Raji (cell line): ENCODE measurements around the gene IRF5.
A peak's percentile ranks its signal among the peaks of the same experiment; 100 is the strongest.

Experiments used
- POLR2A ChIP-seq: IDR thresholded peaks from 2 replicates; pipeline ENCODE4 v1.6.1; 2011; ENCODE audit warnings: low read depth, low read length, control low read depth; ENCODE audit not compliant: insufficient read depth

IRF5 gene

DNA sequence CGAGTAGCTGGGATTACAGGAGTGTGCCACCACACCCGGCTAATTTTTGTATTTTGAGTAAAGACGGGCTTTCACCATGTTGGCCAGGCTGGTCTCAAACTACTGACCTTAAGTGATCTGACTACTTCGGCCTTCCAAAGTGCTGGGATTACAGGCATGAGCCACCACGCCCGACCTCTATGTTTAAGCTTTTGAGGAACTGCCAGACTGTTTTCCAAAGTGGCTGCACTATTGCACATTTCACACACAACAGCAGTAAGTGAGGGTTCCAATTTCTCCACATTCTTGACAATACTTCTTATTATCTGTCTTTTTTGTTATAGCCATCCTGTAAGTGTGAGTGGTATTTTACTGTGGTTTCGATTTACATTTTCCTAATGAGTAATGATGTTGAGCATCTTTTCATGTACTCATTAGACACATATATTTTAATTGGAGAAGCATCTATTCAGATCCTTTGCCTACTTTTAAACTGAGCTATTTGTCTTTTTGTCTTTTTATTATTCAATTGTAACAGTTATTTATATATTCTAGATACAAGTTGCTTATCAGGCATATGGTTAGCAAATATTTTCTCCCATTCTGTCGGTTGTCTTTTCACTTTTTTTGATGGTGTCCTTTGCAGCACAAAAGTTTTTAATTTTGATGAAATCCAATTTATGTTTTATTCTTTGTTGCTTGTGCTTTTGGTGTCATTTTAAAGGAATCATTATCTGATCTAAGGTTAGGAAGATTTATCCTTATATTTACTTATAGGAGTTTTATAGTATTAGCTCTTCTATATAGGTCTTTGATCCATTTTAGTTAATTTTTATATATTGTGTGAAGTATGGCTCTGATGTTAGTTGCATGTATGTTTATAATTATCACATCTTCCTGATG, 12.8 kb upstream of the IRF5 start:
- no peak for TF ChIP-seq POLR2A

DNA sequence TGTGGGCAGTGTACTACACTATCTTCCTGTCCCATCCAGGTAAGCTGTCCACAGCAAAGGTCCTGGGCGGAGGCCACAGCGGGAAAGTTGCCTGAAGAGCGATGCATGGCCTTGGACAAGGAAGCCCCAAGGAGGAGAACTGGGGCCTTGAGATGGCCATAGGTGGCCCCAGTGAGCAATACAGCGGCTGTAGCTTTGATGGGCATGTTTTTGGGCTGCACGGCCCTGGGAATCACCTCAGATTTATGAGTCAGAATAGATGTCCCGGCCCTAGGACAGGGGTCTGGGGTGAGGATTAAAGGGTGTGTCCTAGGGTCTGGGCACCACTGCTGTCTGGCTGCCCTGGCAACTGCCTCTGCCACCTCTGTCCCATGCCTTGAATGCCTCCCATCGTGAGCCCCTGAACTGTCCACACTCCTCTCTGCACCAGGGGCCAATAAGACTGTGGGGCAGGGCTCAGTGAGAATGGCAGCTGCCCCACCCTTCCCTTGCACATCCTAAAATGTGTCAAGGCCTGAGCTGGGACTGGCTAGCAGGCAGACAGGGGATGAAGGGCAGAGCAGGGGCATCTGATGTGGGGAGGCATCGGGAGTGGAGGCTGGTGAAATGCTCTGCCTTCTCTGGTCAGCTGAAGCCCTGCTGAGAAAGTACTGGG, 9.4 kb upstream of the IRF5 start:
- TF ChIP-seq POLR2A: no peak

DNA sequence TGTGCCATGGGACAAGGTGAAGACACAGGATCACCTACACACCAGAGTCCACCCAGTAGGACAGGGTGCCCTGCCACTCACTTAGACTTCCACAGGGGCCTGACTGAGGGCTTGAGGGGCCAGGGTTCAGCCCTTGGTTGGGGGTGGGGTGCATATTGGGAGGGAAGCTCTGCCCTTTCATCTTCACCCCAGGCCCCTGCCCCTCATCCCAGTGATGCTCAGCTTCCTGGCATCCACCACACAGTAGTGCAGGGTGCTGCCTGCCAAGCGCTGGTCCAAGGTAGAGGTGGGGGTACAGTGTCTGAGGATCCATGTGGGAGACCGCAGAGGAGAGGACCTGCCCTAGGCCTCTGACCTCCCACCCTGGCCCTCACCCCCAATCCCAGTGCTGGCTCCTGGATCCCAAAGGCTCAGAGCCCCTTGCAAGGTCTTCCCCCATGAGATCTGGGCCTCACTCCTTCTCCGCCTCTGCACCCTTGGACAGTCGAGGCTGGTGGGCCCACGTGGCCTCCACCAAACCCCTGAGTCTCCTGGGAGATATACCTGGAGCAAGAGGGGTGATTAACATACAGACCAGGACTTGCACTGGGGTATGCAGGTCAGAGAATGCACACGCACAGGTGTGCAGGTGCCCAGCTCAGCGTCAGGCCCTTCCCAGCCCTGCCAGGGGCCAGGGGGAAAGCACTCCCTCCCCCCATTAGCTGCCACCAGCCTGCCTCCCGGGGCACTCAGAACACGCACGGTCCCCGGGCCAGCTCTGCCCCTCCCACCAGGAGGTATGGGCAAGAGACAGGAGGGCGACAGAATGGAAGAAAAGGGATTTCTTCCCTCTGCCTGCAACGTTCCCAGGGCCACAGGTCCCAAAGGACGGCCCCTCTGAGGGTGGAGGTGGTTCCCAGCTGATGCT, 8.6 kb upstream of the IRF5 start:
- TF ChIP-seq POLR2A: no peak

- no peak for TF ChIP-seq POLR2A
These were observed 6.4 kb upstream of the IRF5 start for GRCh38 chr7:128931190-128931798.

- TF ChIP-seq POLR2A: no peak
These were observed 5.5 kb upstream of the IRF5 start for GRCh38 chr7:128931965-128932861.

DNA sequence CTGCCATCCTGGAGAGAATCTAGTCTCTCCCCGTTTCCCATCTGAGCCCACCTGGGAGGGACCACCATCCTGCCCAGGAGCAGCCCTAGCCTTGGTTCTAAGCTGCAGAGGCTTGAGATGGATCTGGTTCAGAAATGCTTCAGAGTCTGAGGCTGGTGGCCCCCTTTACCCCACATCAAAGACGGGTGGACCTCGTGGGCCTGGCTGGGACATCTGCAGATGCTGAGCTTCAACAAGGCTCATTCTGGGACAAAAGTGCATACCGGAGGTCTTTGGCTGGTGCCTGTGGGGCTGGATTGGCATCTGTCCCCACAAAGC, 4.9 kb upstream of the IRF5 start:
- no peak for TF ChIP-seq POLR2A

GRCh38 chr7:128933180-128933891, 4.4 kb upstream of the IRF5 start:
- no peak for TF ChIP-seq POLR2A

DNA sequence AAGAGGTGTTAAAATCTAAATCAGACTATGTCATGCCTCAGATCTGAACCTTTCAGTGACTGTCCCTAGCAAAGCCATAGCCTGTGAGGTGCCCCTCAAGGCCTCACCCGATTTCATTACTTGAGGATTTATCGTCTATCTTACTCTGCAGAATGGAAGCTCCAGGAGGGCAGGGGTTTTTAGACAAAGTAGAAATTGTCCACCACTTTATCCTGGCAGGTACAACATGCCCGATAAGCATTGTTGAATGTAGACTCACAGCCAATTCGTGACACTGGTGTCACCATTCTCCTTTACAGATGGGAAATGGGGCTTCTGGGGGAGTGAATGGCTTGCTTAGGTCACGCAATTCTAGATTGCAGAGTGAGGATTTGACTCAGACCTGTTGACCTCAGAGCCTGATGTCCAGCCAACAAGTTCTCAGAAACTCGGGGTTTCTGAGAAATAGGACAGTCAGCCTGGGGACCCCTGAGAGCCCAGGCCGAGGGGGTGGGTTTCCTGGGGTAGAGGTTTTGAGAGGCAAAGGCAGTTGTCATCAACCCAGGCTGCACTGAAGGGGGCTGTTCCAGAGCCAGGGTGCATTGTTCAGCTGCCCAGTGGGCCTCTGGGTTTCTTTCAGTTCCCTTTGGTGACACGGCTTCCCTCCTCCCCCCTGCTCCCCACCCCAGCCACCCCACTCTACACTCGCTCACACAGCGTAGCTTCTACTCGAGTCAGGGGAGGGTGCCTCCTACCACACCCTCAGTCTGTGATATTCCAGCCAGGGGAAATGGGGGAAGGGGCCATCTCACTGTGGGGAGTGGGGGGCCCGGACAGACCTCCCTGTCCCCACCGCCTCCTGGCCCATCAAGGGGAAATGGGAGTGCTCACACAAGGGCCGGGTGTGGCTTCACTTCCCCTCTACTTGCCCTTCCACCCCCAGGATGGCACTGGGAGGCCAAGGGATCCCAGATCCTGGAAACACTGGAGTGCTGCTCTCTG, 3.1 kb upstream of the IRF5 start:
- TF ChIP-seq POLR2A: no peak

DNA sequence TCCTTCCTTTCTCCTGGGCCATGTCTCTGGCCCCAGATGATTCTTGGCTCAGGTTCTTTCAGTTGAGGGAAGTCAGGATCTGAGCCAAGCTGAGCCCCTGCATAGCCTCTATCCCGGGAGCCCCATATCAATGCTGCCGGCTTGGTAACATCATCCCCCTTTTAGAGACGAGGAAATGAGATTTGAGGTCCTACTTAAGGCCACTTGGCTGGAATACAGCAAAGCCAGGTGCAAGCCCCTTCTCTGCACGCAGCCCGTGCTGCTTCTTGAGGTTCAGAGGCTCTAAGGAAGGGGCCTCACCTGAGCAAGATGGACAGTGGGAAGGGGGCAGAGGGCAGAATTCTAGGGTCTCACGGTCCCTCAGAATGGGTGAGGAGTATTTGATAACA, 2.4 kb upstream of the IRF5 start:
- no peak for TF ChIP-seq POLR2A

- no peak for TF ChIP-seq POLR2A
These were observed 929 bp upstream of the IRF5 start for GRCh38 chr7:128936798-128937197.

GRCh38 chr7:128937271-128937646, 468 bp upstream of the IRF5 start:
- TF ChIP-seq POLR2A: no peak

GRCh38 chr7:128938544-128939074, 882 bp downstream of the IRF5 start:
- TF ChIP-seq POLR2A: peak; percentile 27; the same call in 1 of the 2 replicates
